HCT116 (cell line): Measurements from ENCODE around the gene CLTC. TPM values are rescaled to one million over a fixed set of nuclear protein-coding genes. Genes with fewer than 3 reads are reported as not detected.

Experiments used
- ATAC-seq: fragments of 200-7000 bp; cut with Tn5 transposase; 2 replicates; pipeline ENCODE4 v1.9.1; 2020; ENCODE audit warnings: mild to moderate bottlenecking, moderate library complexity
- BruUV-seq: library from RNA; stranded (reverse); fragments of 400-500 nt; replicated peaks from 2 replicates; lab custom pipeline; 2021; lab: Mats Ljungman, UMichigan
- CTCF ChIA-PET: fragments of 300-600 bp; sonication (Branson Sonifier 250); formaldehyde crosslinking; loops from one replicate; lab custom pipeline; 2021; ENCODE audit warnings: antibody characterized with exemption; lab: Charles Lee
- POLR2A ChIA-PET: fragments of 300-600, 350-600 bp; sonication (Branson Sonifier 250); formaldehyde crosslinking; loops from one replicate; lab custom pipeline; 2021; ENCODE audit warnings: antibody characterized with exemption; lab: Charles Lee
- RAD21 ChIA-PET, 2 experiments: fragments of 300-600 bp; sonication (Branson Sonifier 250); formaldehyde crosslinking; loops; one replicate each; lab custom pipeline; 2023; ENCODE audit warnings: low total read pairs in 2 of 2; ENCODE audit not compliant: uncharacterized antibody in 2 of 2, unreplicated experiment in 2 of 2, low non-redundant PET in 1 of 2; lab: Charles Lee
- DNase-seq: peaks from one replicate; pipeline ENCODE4 v3.0.0-alpha.2; 2010; ENCODE audit warnings: low read depth, low spot score
- H2AFZ ChIP-seq: fragments of 200-600 bp; shearing (Covaris generic), sonication (generic); 2 replicates; pipeline ENCODE4 v1.6.1; 2017; ENCODE audit warnings: low read depth, mixed run types, mixed read lengths, antibody characterized with exemption, low read length; ENCODE audit not compliant: poor library complexity, severe bottlenecking
- H3K27ac ChIP-seq: 2 replicates; pipeline ENCODE4 v1.5.1; 2012; ENCODE audit warnings: low read depth, low read length
- H3K27me3 ChIP-seq: fragments of 200-600 bp; sonication (generic); 2 replicates; pipeline ENCODE4 v1.6.1; 2016; ENCODE audit warnings: mixed run types, low read length, mixed read lengths; ENCODE audit not compliant: insufficient read depth
- H3K36me3 ChIP-seq, 2 experiments: fragments of 200-500 bp in 1 of 2; fragments of 200-600 bp in 1 of 2; sonication (Bioruptor generic) in 1 of 2; sonication (generic) in 1 of 2; 2 replicates each; pipeline versions ENCODE4 v1.5.1 to v1.6.1; 2014 to 2016; ENCODE audit warnings: low read length in 2 of 2, inconsistent platforms in 1 of 2, mixed read lengths in 1 of 2, mixed run types in 1 of 2; ENCODE audit not compliant: insufficient read depth in 2 of 2, control insufficient read depth in 1 of 2
- H3K4me1 ChIP-seq, 2 experiments: fragments of 200-600 bp in 1 of 2; sonication (generic) in 1 of 2; 2 replicates each; pipeline versions ENCODE4 v1.5.1 to v1.6.1; 2012 to 2017; ENCODE audit warnings: low read length in 2 of 2, inconsistent platforms in 1 of 2, mild to moderate bottlenecking in 1 of 2, mixed read lengths in 1 of 2, mixed run types in 1 of 2, moderate library complexity in 1 of 2; ENCODE audit not compliant: insufficient read depth in 2 of 2, control insufficient read depth in 1 of 2
- H3K4me2 ChIP-seq: fragments of 200-600 bp; sonication (generic); 2 replicates; pipeline ENCODE4 v1.6.1; 2017; ENCODE audit warnings: mixed run types, low read length, mixed read lengths
- H3K4me3 ChIP-seq, 2 experiments: fragments of 200-600 bp in 1 of 2; sonication (generic) in 1 of 2; replicated peaks in 1 of 2; 2 replicates each; pipeline ENCODE4 v1.5.1; 2011 to 2016; ENCODE audit warnings: low read length in 2 of 2, control low read depth in 1 of 2, low read depth in 1 of 2, mild to moderate bottlenecking in 1 of 2, mixed read lengths in 1 of 2, mixed run types in 1 of 2
- H3K79me2 ChIP-seq: fragments of 200-600 bp; sonication (generic); 2 replicates; pipeline ENCODE4 v1.6.1; 2017; ENCODE audit warnings: mild to moderate bottlenecking, mixed run types, low read length, moderate library complexity, mixed read lengths; ENCODE audit not compliant: insufficient read depth
- H3K9ac ChIP-seq: fragments of 200-600 bp; sonication (generic); 2 replicates; pipeline ENCODE4 v1.6.1; 2016; ENCODE audit warnings: low read length, mixed read lengths
- H3K9me2 ChIP-seq: fragments of 200-600 bp; sonication (generic), shearing (Covaris generic); 2 replicates; pipeline ENCODE4 v1.6.1; 2017; ENCODE audit warnings: mixed run types, mild to moderate bottlenecking, moderate library complexity; ENCODE audit not compliant: insufficient read depth
- H3K9me3 ChIP-seq, 2 experiments: fragments of 200-500 bp in 1 of 2; fragments of 200-600 bp in 1 of 2; sonication (Bioruptor generic) in 1 of 2; sonication (generic) in 1 of 2; 2 replicates each; pipeline ENCODE4 v1.6.1; 2014 to 2017; ENCODE audit warnings: low read length in 2 of 2, mixed read lengths in 2 of 2, inconsistent platforms in 1 of 2, low read depth in 1 of 2, mild to moderate bottlenecking in 1 of 2, mixed run types in 1 of 2, moderate library complexity in 1 of 2; ENCODE audit not compliant: control insufficient read depth in 1 of 2, insufficient read depth in 1 of 2
- H4K20me1 ChIP-seq: fragments of 200-600 bp; sonication (generic), shearing (Covaris generic); 2 replicates; pipeline ENCODE4 v1.6.1; 2017; ENCODE audit warnings: mixed run types, mild to moderate bottlenecking, moderate library complexity; ENCODE audit not compliant: insufficient read depth
- CBX3 ChIP-seq: IDR thresholded peaks from 2 replicates; pipeline ENCODE4 v1.6.1; 2012; ENCODE audit warnings: low read depth
- EZH2phosphoT487 ChIP-seq: fragments of 200-600 bp; IDR thresholded peaks from 2 replicates; pipeline ENCODE4 v1.6.1; 2018; ENCODE audit warnings: antibody characterized with exemption, borderline replicate concordance
- FOSL1 ChIP-seq: IDR thresholded peaks from 2 replicates; pipeline ENCODE4 v1.6.1; 2012; ENCODE audit warnings: low read depth
- POLR2AphosphoS5 ChIP-seq: IDR thresholded peaks from 2 replicates; pipeline ENCODE4 v1.6.1; 2011; ENCODE audit warnings: mild to moderate bottlenecking, low read depth, low read length, moderate library complexity
- RAD21 ChIP-seq: IDR thresholded peaks from 2 replicates; pipeline ENCODE4 v1.6.1; 2012; ENCODE audit warnings: low read depth, mild to moderate bottlenecking
- SRF ChIP-seq: IDR thresholded peaks from 2 replicates; pipeline ENCODE4 v1.6.1; 2012; ENCODE audit warnings: low read depth
- TCF7L2 ChIP-seq: IDR thresholded peaks from 2 replicates; pipeline ENCODE4 v1.7.0; 2011; ENCODE audit warnings: borderline replicate concordance, inconsistent platforms; ENCODE audit not compliant: insufficient read depth, insufficient read length; ENCODE audit errors: extremely low read depth
- ZNF274 ChIP-seq: fragments of 200-500 bp; sonication (Bioruptor generic); IDR thresholded peaks from 2 replicates; pipeline ENCODE4 v1.6.1; 2014; ENCODE audit warnings: mild to moderate bottlenecking, low read depth, low read length, inconsistent platforms
- intact Hi-C: fragments of 100-400 bp; cut with micrococcal nuclease; formaldehyde crosslinking; loops from 2 replicates; pipeline ENCODE4 v1.10.0; 2022
- total RNA-seq: library from RNA; stranded (reverse); gene quantifications from one replicate; pipeline ENCODE4 v1.2.1, GENCODE V29; 2021; ENCODE audit not compliant: unreplicated experiment
- TF ChIP-seq, protein P1 (sequence below), 3 experiments: fragments of 200-600 bp in 1 of 3; sonication (generic) in 1 of 3; IDR thresholded peaks in 2 of 3; conservative IDR thresholded peaks in 1 of 3; 2 replicates each; pipeline ENCODE4 v1.5.1; 2012 to 2017; ENCODE audit warnings: low read depth in 2 of 3, low read length in 2 of 3, antibody characterized with exemption in 1 of 3, borderline replicate concordance in 1 of 3, control low read depth in 1 of 3, mild to moderate bottlenecking in 1 of 3, mixed read lengths in 1 of 3, mixed run types in 1 of 3, moderate library complexity in 1 of 3; ENCODE audit not compliant: insufficient read depth in 1 of 3

The CLTC gene
- total RNA-seq, 1 experiment from 2014 or later: 351 TPM

DNA sequence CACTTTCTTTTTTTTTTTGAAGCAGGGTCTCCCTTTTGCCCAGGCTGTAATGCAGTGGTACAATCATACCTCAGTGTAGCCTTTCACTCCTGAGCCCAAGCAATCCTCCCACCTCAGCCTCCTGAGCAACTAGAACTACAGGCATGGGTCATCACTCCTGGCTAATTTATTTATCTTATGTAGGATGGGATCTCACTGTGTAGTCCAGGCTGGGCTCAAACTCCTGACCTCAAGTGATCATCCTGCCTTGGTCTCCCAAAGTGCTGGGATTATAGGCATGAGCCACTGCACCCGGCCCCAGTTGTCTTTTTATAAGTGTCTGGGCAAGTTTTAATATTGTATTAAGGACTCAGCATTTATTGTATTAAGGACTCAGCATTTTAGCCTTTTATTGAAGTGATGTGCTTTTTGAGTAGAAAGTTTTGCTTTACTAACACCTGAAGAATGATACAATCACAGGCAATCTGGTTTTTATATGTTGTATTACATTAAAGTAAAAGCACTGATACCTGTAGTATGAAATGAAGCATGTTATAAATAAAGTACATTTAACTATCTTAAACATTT lies 110.7 kb downstream of the CLTC start:
- ChIA-PET CTCF (interaction anchor here (0.7 kb wide), 1 partner anchor 146 kb away, joined by 3 read pairs; no protein-coding TSS in a partner anchor), RAD21 (no interaction called here)
- H4K20me1 ChIP-seq: peaks cover 5% of the 10 kb centered on the region; the same call in 1 of the 2 replicates
- TF ChIP-seq CBX3 (no peak), TCF7L2 (no peak)
- TF ChIP-seq, all 23 proteins: peak for 0
- no peak overlapping the region for H3K4me2 ChIP-seq
- H3K36me3 ChIP-seq: peaks cover 2 to 7% of the 10 kb centered on the region in 2 experiments; a peak in 1 of 4 replicates
- H3K9me2 ChIP-seq: no peaks in the 10 kb centered on the region
- POLR2A ChIA-PET: no interaction called here
- H3K27ac ChIP-seq: no peak overlapping the region
- H3K4me1 ChIP-seq: peaks cover 8 to 13% of the 10 kb centered on the region in 2 experiments
- peaks cover 79% of the 10 kb centered on the region for H3K79me2 ChIP-seq
- H3K27me3 ChIP-seq: no peaks in the 10 kb centered on the region
- intact Hi-C loops: no loop called here
- H2AFZ ChIP-seq: no peak overlapping the region
- no peak for DNase-seq
- BruUV-seq: no TSS peak
- no peaks in the 10 kb centered on the region for H3K9me3 ChIP-seq
- no peak for ATAC-seq
- no peak overlapping the region for H3K9ac ChIP-seq
- no peak overlapping the region for H3K4me3 ChIP-seq

DNA sequence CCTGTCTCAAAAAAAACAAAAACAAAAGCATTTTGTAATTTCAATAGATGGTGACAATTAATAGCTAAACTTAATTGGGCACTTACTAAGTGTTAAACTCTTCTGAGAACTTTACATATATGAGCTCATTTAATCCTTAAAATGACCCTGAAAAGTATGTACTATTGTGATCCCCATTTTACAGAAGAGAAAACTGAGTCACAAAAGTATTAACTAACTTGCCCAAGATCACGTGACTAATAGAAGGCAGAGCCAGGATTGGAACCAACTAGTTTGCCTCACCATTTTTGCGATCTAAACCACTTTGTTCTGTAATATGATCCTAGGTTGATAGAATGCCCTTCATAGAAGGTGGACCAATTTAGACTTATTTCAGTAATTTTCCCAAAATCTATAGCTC lies 114.0 kb downstream of the CLTC start:
- Histone ChIP-seq H4K20me1 (no peaks in the 10 kb centered on the region; the same call in 1 of the 2 replicates), H3K9me3 (no peaks in the 10 kb centered on the region), H3K79me2 (peaks cover 47% of the 10 kb centered on the region), H2AFZ (no peak overlapping the region), H3K4me2 (no peak overlapping the region), H3K4me1 (peaks cover 8 to 12% of the 10 kb centered on the region in 2 experiments), H3K9ac (no peak overlapping the region), H3K36me3 (peaks cover 6 to 12% of the 10 kb centered on the region in 2 experiments; a peak in 2 of 4 replicates), H3K27me3 (no peaks in the 10 kb centered on the region), H3K4me3 (no peak overlapping the region)
- no peak for DNase-seq
- intact Hi-C loops: no loop called here
- BruUV-seq: no TSS peak
- RAD21 ChIA-PET: no interaction called here
- POLR2A ChIA-PET: interaction anchor here (0.7 kb wide), 1 partner anchor 26 kb away, joined by 3 read pairs; the partner anchor contains the start of genes PTRH2 and VMP1
- no peak for TF ChIP-seq POLR2AphosphoS5
- TF ChIP-seq, protein P1, sequence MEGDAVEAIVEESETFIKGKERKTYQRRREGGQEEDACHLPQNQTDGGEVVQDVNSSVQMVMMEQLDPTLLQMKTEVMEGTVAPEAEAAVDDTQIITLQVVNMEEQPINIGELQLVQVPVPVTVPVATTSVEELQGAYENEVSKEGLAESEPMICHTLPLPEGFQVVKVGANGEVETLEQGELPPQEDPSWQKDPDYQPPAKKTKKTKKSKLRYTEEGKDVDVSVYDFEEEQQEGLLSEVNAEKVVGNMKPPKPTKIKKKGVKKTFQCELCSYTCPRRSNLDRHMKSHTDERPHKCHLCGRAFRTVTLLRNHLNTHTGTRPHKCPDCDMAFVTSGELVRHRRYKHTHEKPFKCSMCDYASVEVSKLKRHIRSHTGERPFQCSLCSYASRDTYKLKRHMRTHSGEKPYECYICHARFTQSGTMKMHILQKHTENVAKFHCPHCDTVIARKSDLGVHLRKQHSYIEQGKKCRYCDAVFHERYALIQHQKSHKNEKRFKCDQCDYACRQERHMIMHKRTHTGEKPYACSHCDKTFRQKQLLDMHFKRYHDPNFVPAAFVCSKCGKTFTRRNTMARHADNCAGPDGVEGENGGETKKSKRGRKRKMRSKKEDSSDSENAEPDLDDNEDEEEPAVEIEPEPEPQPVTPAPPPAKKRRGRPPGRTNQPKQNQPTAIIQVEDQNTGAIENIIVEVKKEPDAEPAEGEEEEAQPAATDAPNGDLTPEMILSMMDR (IDR thresholded peaks at IDR 0.05 in 2 of 3, conservative IDR thresholded peaks at IDR 0.05 in 1 of 3; ENCODE audit: borderline replicate concordance in 1 of 3, insufficient read depth in 1 of 3, low read depth in 2 of 3, low read length in 2 of 3): no peak
- no peak for TF ChIP-seq RAD21
- no peak for TF ChIP-seq SRF
- no peak for TF ChIP-seq EZH2phosphoT487
- no peak for TF ChIP-seq FOSL1
- TF ChIP-seq CBX3: no peak
- TF ChIP-seq ZNF274: no peak
- TF ChIP-seq, all 23 proteins: peak for 0
- CTCF ChIA-PET: interaction anchor here (1.5 to 1.6 kb wide), 2 partner anchors 18 to 46 kb away, joined by 3 read pairs; no protein-coding TSS in a partner anchor
- no peak overlapping the region for H3K27ac ChIP-seq
- no peak for ATAC-seq
- no peaks in the 10 kb centered on the region for H3K9me2 ChIP-seq
